Liver (tissue), 4 donors: ENCODE measurements around the gene TBCCD1. TPM values are rescaled to one million over a fixed set of nuclear protein-coding genes. Genes with fewer than 3 reads are reported as not detected.

Source experiments
- polyA plus RNA-seq, 2 donors: library from polyadenylated mRNA; stranded (reverse) in 1 of 2; unstranded in 1 of 2; fragments of 200-250 nt in 1 of 2; fragments of >200 nt in 1 of 2; fragmentation: Nextera tagmentation in 1 of 2; extraction: Ambion mirVana in 1 of 2; gene quantifications; one replicate each; pipeline versions ENCODE4 v1.2.1 to v1.2.3, GENCODE V29; 2013 to 2015
- total RNA-seq, 2 donors: library from RNA; depleted of rRNA; stranded (reverse); fragments of >200 nt; gene quantifications; one replicate each; pipeline ENCODE4 v1.2.3, GENCODE V29; 2014
- donor health status: healthy.
- donor health status: healthy.
- donor health status: healthy.

TBCCD1 gene
- total and polyA plus RNA-seq, 4 donors, result 4.9 to 16.2 (median 10.6) TPM

Other genes starting within 250 kb of the TBCCD1 start
- 1 to 10 TPM; 2.1 to 7.8 TPM for gene DGKG, start 205.1 kb downstream of the TBCCD1 start, total RNA-seq
- 1 to 10 TPM in 1 of 2 donors, under 1 TPM in 1; 0.84 to 1.2 TPM for gene DGKG, start 205.1 kb downstream of the TBCCD1 start, polyA plus RNA-seq
- gene CRYGS, start 23.0 kb downstream of the TBCCD1 start, total RNA-seq, result 1 to 10 TPM; 1.2 to 3.6 TPM
- 1 to 10 TPM in 1 of 2 donors, under 1 TPM in 1; 0.53 to 1.2 TPM for gene CRYGS, start 23.0 kb downstream of the TBCCD1 start, polyA plus RNA-seq
- gene DNAJB11, start 3.4 kb upstream of the TBCCD1 start, total RNA-seq, result 100 to 1,000 TPM in 1 of 2 donors, 10 to 100 TPM in 1; 30.2 to 101 TPM
- gene DNAJB11, start 3.4 kb upstream of the TBCCD1 start, polyA plus RNA-seq, result 10 to 100 TPM; 44.7 to 67.3 TPM
- gene AHSG, start 45.7 kb upstream of the TBCCD1 start, total RNA-seq, result 1,000 to 10,000 TPM in 1 of 2 donors, 100 to 1,000 TPM in 1; 965 to 4,470 TPM
- gene AHSG, start 45.7 kb upstream of the TBCCD1 start, polyA plus RNA-seq, result 1,000 to 10,000 TPM; 1,784 to 2,316 TPM
- gene FETUB, start 73.1 kb upstream of the TBCCD1 start, total RNA-seq, result 10 to 100 TPM in 1 of 2 donors, 1 to 10 TPM in 1; 3.1 to 10.8 TPM
- gene FETUB, start 73.1 kb upstream of the TBCCD1 start, polyA plus RNA-seq, result 10 to 100 TPM in 1 of 2 donors, 1 to 10 TPM in 1; 8.0 to 28.6 TPM
- 100 to 1,000 TPM in 1 of 2 donors, 10 to 100 TPM in 1; 41.8 to 139 TPM for gene HRG, start 98.7 kb upstream of the TBCCD1 start, total RNA-seq
- 100 to 1,000 TPM; 315 to 837 TPM for gene HRG, start 98.7 kb upstream of the TBCCD1 start, polyA plus RNA-seq
- gene KNG1, start 150.0 kb upstream of the TBCCD1 start, total RNA-seq, result 100 to 1,000 TPM; 605 to 918 TPM
- gene KNG1, start 150.0 kb upstream of the TBCCD1 start, polyA plus RNA-seq, result 100 to 1,000 TPM; 647 to 785 TPM
- gene EIF4A2, start 216.2 kb upstream of the TBCCD1 start, total RNA-seq, result 100 to 1,000 TPM; 255 to 373 TPM
- gene EIF4A2, start 216.2 kb upstream of the TBCCD1 start, polyA plus RNA-seq, result 10 to 100 TPM; 81.4 to 89.9 TPM
- gene RFC4, start 239.1 kb upstream of the TBCCD1 start, total RNA-seq, result 10 to 100 TPM in 1 of 2 donors, 1 to 10 TPM in 1; 6.4 to 27.3 TPM
- gene RFC4, start 239.1 kb upstream of the TBCCD1 start, polyA plus RNA-seq, result 1 to 10 TPM; 4.6 to 6.2 TPM